ENCODE data around the gene CDH12. TPM values are rescaled to one million over a fixed set of nuclear protein-coding genes. Genes with fewer than 3 reads are reported as not detected.

CDH12 gene
- total and polyA plus RNA-seq, 2 donors (not counting 3 experiments of a cell fraction or from before 2014, with no cell fraction given) = 0.03 TPM; not detected in 1

DNA sequence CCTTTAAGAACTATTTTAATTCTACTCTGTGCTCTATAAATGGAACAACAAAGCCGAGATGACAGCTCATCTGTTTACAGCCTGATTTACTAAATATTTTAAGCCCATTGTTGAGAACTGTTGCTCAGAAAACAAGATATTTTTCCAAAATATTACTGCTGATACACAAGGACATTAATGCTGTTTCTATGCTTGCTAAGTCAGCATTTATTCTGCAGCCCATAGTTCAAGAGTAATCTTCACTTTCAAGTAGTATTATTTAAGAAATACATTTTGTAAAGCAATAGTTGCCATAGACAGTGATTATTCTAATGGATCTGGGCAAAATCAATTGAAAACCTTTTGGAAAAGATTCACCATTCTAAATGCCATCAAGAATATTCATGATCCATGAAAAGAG, 208.3 kb downstream of the CDH12 start:
- no peaks in the 10 kb centered on the region for H3K9me3 ChIP-seq (replicated peaks; ENCODE audit: control insufficient read depth, insufficient read depth, low read length)
- no peak overlapping the region for H3K9ac ChIP-seq (replicated peaks; ENCODE audit: extremely low read depth, insufficient read depth, low read length)
- ChIA-PET CTCF (no interaction called here), POLR2A (no interaction called here)
- no peak overlapping the region for H3K27ac ChIP-seq (ENCODE audit: insufficient read depth, low read depth, low read length)
- no TSS peak for BruUV-seq (replicated peaks)
- H3K4me2 ChIP-seq (ENCODE audit: insufficient read depth, low read length) = no peak overlapping the region
- TF ChIP-seq JUN (IDR thresholded peaks at IDR 0.05; ENCODE audit: borderline replicate concordance, insufficient read depth, insufficient read length, low read depth) = no peak
- DNase-seq (ENCODE audit: low read depth, low spot score) (no peak), FAIRE-seq (no peak)
- intact Hi-C loops (cut with micrococcal nuclease) = no loop called here
- no peaks in the 10 kb centered on the region for H3K9me1 ChIP-seq (replicated peaks; ENCODE audit: control insufficient read depth, extremely low read depth, insufficient read depth, low read length)
- H2AFZ ChIP-seq (ENCODE audit: low read depth, low read length) = no peak overlapping the region
- H3K79me2 ChIP-seq (ENCODE audit: control insufficient read depth, insufficient read depth, low read length) = no peaks in the 10 kb centered on the region
- H3K4me1 ChIP-seq (ENCODE audit: control insufficient read depth, extremely low read depth, insufficient read depth, low read length) = no peaks in the 10 kb centered on the region
- dilution Hi-C loops (cut with MboI; ENCODE audit: extremely low pct_ligation_motif_present, low sequenced_read_pairs) = no loop called here
- no peak overlapping the region for H3K4me3 ChIP-seq (replicated peaks in 1 of 3; ENCODE audit: insufficient read depth in 1 of 3, low read depth in 1 of 3, low read length in 3 of 3)
- H3K36me3 ChIP-seq (ENCODE audit: control insufficient read depth in 2 of 2, extremely low read depth in 1 of 2, insufficient read depth in 2 of 2, low read length in 2 of 2) = no peaks in the 10 kb centered on the region
- no peaks in the 10 kb centered on the region for H3K27me3 ChIP-seq (ENCODE audit: control insufficient read depth in 2 of 2, insufficient read depth in 2 of 2, low read length in 2 of 2)
- no peaks in the 10 kb centered on the region for H4K20me1 ChIP-seq (replicated peaks; ENCODE audit: control insufficient read depth, extremely low read depth, insufficient read depth, low read length)

DNA sequence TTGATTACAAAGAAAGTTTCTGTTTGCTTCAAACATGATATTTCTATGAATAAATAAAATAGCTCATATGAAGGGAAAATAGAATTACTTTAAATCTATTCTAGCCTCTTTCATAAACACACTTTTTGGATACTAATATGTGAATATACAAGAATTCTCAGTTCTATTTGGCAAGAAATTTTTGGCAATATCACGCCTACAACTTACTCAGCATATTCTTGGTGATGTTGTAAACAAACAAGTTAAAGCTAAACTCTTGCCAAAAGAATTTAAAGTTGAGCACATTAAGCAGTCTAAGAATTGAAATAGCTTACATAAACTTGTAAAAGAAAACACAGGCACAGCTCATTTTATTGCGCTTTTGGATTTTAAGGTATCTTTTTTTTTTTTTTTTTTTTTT, 209.8 kb downstream of the CDH12 start:
- no peak for FAIRE-seq
- no peaks in the 10 kb centered on the region for H4K20me1 ChIP-seq (replicated peaks; ENCODE audit: control insufficient read depth, extremely low read depth, insufficient read depth, low read length)
- H3K9ac ChIP-seq (replicated peaks; ENCODE audit: extremely low read depth, insufficient read depth, low read length) = no peak overlapping the region
- dilution Hi-C loops (cut with MboI; ENCODE audit: extremely low pct_ligation_motif_present, low sequenced_read_pairs) = no loop called here
- H3K79me2 ChIP-seq (ENCODE audit: control insufficient read depth, insufficient read depth, low read length) = no peaks in the 10 kb centered on the region
- no peaks in the 10 kb centered on the region for H3K36me3 ChIP-seq (ENCODE audit: control insufficient read depth in 2 of 2, extremely low read depth in 1 of 2, insufficient read depth in 2 of 2, low read length in 2 of 2)
- H3K9me1 ChIP-seq (replicated peaks; ENCODE audit: control insufficient read depth, extremely low read depth, insufficient read depth, low read length) = no peaks in the 10 kb centered on the region
- no peak overlapping the region for H2AFZ ChIP-seq (ENCODE audit: low read depth, low read length)
- CTCF ChIA-PET = interaction anchor here (0.6 to 1.2 kb wide), 3 partner anchors 14 to 80 kb away, joined by 3 to 5 read pairs (median 4); no protein-coding TSS in a partner anchor
- POLR2A ChIA-PET = no interaction called here
- no TSS peak for BruUV-seq (replicated peaks)
- no peak overlapping the region for H3K4me3 ChIP-seq (replicated peaks in 1 of 3; ENCODE audit: insufficient read depth in 1 of 3, low read depth in 1 of 3, low read length in 3 of 3)
- intact Hi-C loops (cut with micrococcal nuclease) = no loop called here
- H3K4me1 ChIP-seq (ENCODE audit: control insufficient read depth, extremely low read depth, insufficient read depth, low read length) = no peaks in the 10 kb centered on the region
- no peak for DNase-seq (ENCODE audit: low read depth, low spot score)
- H3K9me3 ChIP-seq (replicated peaks; ENCODE audit: control insufficient read depth, insufficient read depth, low read length) = no peaks in the 10 kb centered on the region
- H3K27ac ChIP-seq (ENCODE audit: insufficient read depth, low read depth, low read length) = no peak overlapping the region
- H3K4me2 ChIP-seq (ENCODE audit: insufficient read depth, low read length) = no peak overlapping the region
- TF ChIP-seq POLR2AphosphoS5 (IDR thresholded peaks at IDR 0.05; ENCODE audit: insufficient read depth, low read depth, low read length) (no peak), FOS (IDR thresholded peaks at IDR 0.05; ENCODE audit: borderline replicate concordance, insufficient read depth, low read length) (no peak), GATA2 (IDR thresholded peaks at IDR 0.05; ENCODE audit: insufficient read depth, insufficient read length, low read depth, low read length) (no peak), JUN (IDR thresholded peaks at IDR 0.05; ENCODE audit: borderline replicate concordance, insufficient read depth, insufficient read length, low read depth) (no peak), MYC (IDR thresholded peaks at IDR 0.05; ENCODE audit: low read depth, low read length) (no peak)
- H3K27me3 ChIP-seq (ENCODE audit: control insufficient read depth in 2 of 2, insufficient read depth in 2 of 2, low read length in 2 of 2) = no peaks in the 10 kb centered on the region

Data from endothelial cell of umbilical vein (primary cell).